Liver (tissue), 9 donors: ENCODE data around the gene TMEM176B. TPM values are rescaled to one million over a fixed set of nuclear protein-coding genes. Genes with fewer than 3 reads are reported as not detected.

Experiments used
- DNase-seq: peaks from one replicate; pipeline ENCODE4 v3.0.0-alpha.2; 2017; ENCODE audit warnings: low spot score
- H3K27ac ChIP-seq, 2 donors: one replicate each; pipeline ENCODE4 v1.7.0; 2013; ENCODE audit warnings: inconsistent platforms in 2 of 2, low read length in 2 of 2, control low read depth in 1 of 2, low read depth in 1 of 2, mild to moderate bottlenecking in 1 of 2
- H3K27me3 ChIP-seq, 4 donors: one replicate each; pipeline versions ENCODE4 v1.6.1 to v1.7.0; 2013; ENCODE audit warnings: low read length in 3 of 4, inconsistent platforms in 1 of 4, mild to moderate bottlenecking in 1 of 4, moderate library complexity in 1 of 4; ENCODE audit not compliant: control insufficient read depth in 4 of 4, insufficient read depth in 4 of 4
- H3K36me3 ChIP-seq, 4 donors: one replicate each; pipeline versions ENCODE4 v1.6.1 to v1.7.0; 2013; ENCODE audit warnings: low read length in 3 of 4, mild to moderate bottlenecking in 3 of 4, low read depth in 1 of 4, moderate library complexity in 1 of 4; ENCODE audit not compliant: control insufficient read depth in 4 of 4, insufficient read depth in 3 of 4
- H3K4me1 ChIP-seq, 4 donors: one replicate each; pipeline versions ENCODE4 v1.6.1 to v1.7.0; 2013; ENCODE audit warnings: low read length in 3 of 4, mild to moderate bottlenecking in 3 of 4, moderate library complexity in 1 of 4; ENCODE audit not compliant: control insufficient read depth in 4 of 4, insufficient read depth in 4 of 4
- H3K4me3 ChIP-seq, 3 donors: one replicate each; pipeline versions ENCODE4 v1.6.1 to v1.7.0; 2013; ENCODE audit warnings: low read length in 3 of 3, control low read depth in 1 of 3, low read depth in 1 of 3, mild to moderate bottlenecking in 1 of 3
- H3K9ac ChIP-seq, 2 donors: one replicate each; pipeline ENCODE4 v1.7.0; 2013; ENCODE audit warnings: low read length in 2 of 2, mild to moderate bottlenecking in 2 of 2, moderate library complexity in 2 of 2, control low read depth in 1 of 2, low read depth in 1 of 2
- H3K9me3 ChIP-seq, 4 donors: one replicate each; pipeline versions ENCODE4 v1.6.1 to v1.7.0; 2013; ENCODE audit warnings: low read length in 3 of 4; ENCODE audit not compliant: control insufficient read depth in 4 of 4
- EGR1 ChIP-seq, 2 donors: IDR thresholded peaks; 2 replicates each; pipeline ENCODE4 v1.6.1; 2016 to 2018; ENCODE audit warnings: antibody characterized with exemption in 2 of 2, low read depth in 2 of 2
- FOXA1 ChIP-seq: IDR thresholded peaks from 2 replicates; pipeline ENCODE4 v1.6.1; 2016; ENCODE audit warnings: antibody characterized with exemption
- FOXA2 ChIP-seq: IDR thresholded peaks from 2 replicates; pipeline ENCODE4 v1.6.1; 2016; ENCODE audit warnings: antibody characterized with exemption
- GABPA ChIP-seq, 2 donors: IDR thresholded peaks in 1 of 2; conservative IDR thresholded peaks in 1 of 2; 2 replicates each; pipeline ENCODE4 v1.6.1; 2016; ENCODE audit warnings: antibody characterized with exemption in 2 of 2, mild to moderate bottlenecking in 1 of 2, moderate library complexity in 1 of 2
- HNF4A ChIP-seq, 2 donors: conservative IDR thresholded peaks; 2 replicates each; pipeline ENCODE4 v1.6.1; 2016; ENCODE audit warnings: antibody characterized with exemption in 2 of 2, mild to moderate bottlenecking in 2 of 2
- HNF4G ChIP-seq: IDR thresholded peaks from 2 replicates; pipeline ENCODE4 v1.6.1; 2016; ENCODE audit warnings: antibody characterized with exemption
- JUND ChIP-seq, 2 donors: IDR thresholded peaks; 2 replicates each; pipeline ENCODE4 v1.6.1; 2016; ENCODE audit warnings: antibody characterized with exemption in 2 of 2
- NR2F2 ChIP-seq: IDR thresholded peaks from 2 replicates; pipeline ENCODE4 v1.6.1; 2016; ENCODE audit warnings: antibody characterized with exemption
- RAD21 ChIP-seq, 2 donors: IDR thresholded peaks; 2 replicates each; pipeline ENCODE4 v1.6.1; 2016; ENCODE audit warnings: antibody characterized with exemption in 2 of 2, mild to moderate bottlenecking in 2 of 2
- RXRA ChIP-seq, 2 donors: IDR thresholded peaks; 2 replicates each; pipeline ENCODE4 v1.6.1; 2017 to 2018; ENCODE audit warnings: antibody characterized with exemption in 2 of 2, mild to moderate bottlenecking in 1 of 2
- SP1 ChIP-seq: IDR thresholded peaks from 2 replicates; pipeline ENCODE4 v1.6.1; 2018; ENCODE audit warnings: antibody characterized with exemption, mild to moderate bottlenecking
- TAF1 ChIP-seq: conservative IDR thresholded peaks from 2 replicates; pipeline ENCODE4 v1.6.1; 2016; ENCODE audit warnings: antibody characterized with exemption, mild to moderate bottlenecking
- YY1 ChIP-seq: IDR thresholded peaks from 2 replicates; pipeline ENCODE4 v1.6.1; 2016; ENCODE audit warnings: antibody characterized with exemption, mild to moderate bottlenecking
- WGBS: extraction: QIAGEN DNeasy Blood & Tissue Kit; methylation state at CpG from one replicate; pipeline ENCODE4 v1.1.7; 2013; 5-methylcytosine and 5-hydroxymethylcytosine counted together
- polyA plus RNA-seq, 2 donors: library from polyadenylated mRNA; stranded (reverse) in 1 of 2; unstranded in 1 of 2; fragments of 200-250 nt in 1 of 2; fragments of >200 nt in 1 of 2; fragmentation: Nextera tagmentation in 1 of 2; extraction: Ambion mirVana in 1 of 2; gene quantifications; one replicate each; pipeline versions ENCODE4 v1.2.1 to v1.2.3, GENCODE V29; 2013 to 2015
- total RNA-seq, 2 donors: library from RNA; depleted of rRNA; stranded (reverse); fragments of >200 nt; gene quantifications; one replicate each; pipeline ENCODE4 v1.2.3, GENCODE V29; 2014
- TF ChIP-seq, protein P1 (sequence below): IDR thresholded peaks from 2 replicates; pipeline ENCODE4 v1.6.1; 2016; ENCODE audit warnings: antibody characterized with exemption
- TF ChIP-seq, protein P2 (sequence below): fragments of 150-350 bp; IDR thresholded peaks from 2 replicates; pipeline ENCODE4 v1.5.1; 2017; ENCODE audit warnings: improper control_type of control experiment, low read depth, low read length; ENCODE audit not compliant: missing input control
- TF ChIP-seq, protein P3 (sequence below): IDR thresholded peaks from 2 replicates; pipeline ENCODE4 v1.6.1; 2016; ENCODE audit warnings: antibody characterized with exemption
- TF ChIP-seq, protein P4 (sequence below): IDR thresholded peaks from 2 replicates; pipeline ENCODE4 v1.6.1; 2016; ENCODE audit warnings: antibody characterized with exemption
- TF ChIP-seq, protein P5 (sequence below): IDR thresholded peaks from 2 replicates; pipeline ENCODE4 v1.6.1; 2016; ENCODE audit warnings: antibody characterized with exemption, mild to moderate bottlenecking
- donor health status: healthy.
- donor health status: healthy.
- donor health status: healthy.
- donor health status: healthy.
- donor health status: healthy.

Gene TMEM176B
- total and polyA plus RNA-seq, 4 donors = 382 to 1,317 (median 999) TPM

DNA sequence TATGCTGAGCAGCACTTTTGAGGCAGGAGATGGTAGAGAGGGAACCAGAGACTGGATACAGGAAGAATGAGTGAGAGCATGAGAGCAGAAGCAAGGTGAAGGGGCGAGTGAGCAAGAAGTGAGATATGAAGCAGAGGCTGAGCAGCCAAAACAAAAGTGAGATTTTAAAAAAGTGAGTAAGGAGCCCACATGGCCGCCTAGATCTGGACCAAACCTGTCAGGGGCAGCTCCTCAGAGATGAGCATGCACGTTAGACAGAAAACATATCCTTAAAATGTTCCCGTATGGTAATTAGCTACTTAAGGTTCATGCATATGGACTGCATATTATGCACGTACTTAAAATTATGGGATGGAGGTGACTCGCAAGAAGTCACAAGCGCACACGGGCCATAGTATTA is 22.9 kb upstream of the TMEM176B start:
- H3K4me3 ChIP-seq = no peak overlapping the region
- WGBS = 93% methylated on average over 8 of the region's 8 CpGs
- DNase-seq = no peak
- H3K9me3 ChIP-seq = no peaks in the 10 kb centered on the region
- H3K9ac ChIP-seq = no peak overlapping the region
- peaks cover 8 to 38% (median 25%) of the 10 kb centered on the region in 4 donors for H3K4me1 ChIP-seq
- TF ChIP-seq FOXA1 = no peak
- TF ChIP-seq YY1 = no peak
- TF ChIP-seq RAD21 (IDR thresholded peaks at IDR 0.05) = no peak
- TF ChIP-seq, protein P1, sequence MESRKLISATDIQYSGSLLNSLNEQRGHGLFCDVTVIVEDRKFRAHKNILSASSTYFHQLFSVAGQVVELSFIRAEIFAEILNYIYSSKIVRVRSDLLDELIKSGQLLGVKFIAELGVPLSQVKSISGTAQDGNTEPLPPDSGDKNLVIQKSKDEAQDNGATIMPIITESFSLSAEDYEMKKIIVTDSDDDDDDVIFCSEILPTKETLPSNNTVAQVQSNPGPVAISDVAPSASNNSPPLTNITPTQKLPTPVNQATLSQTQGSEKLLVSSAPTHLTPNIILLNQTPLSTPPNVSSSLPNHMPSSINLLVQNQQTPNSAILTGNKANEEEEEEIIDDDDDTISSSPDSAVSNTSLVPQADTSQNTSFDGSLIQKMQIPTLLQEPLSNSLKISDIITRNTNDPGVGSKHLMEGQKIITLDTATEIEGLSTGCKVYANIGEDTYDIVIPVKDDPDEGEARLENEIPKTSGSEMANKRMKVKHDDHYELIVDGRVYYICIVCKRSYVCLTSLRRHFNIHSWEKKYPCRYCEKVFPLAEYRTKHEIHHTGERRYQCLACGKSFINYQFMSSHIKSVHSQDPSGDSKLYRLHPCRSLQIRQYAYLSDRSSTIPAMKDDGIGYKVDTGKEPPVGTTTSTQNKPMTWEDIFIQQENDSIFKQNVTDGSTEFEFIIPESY = no peak
- TF ChIP-seq, protein P2, sequence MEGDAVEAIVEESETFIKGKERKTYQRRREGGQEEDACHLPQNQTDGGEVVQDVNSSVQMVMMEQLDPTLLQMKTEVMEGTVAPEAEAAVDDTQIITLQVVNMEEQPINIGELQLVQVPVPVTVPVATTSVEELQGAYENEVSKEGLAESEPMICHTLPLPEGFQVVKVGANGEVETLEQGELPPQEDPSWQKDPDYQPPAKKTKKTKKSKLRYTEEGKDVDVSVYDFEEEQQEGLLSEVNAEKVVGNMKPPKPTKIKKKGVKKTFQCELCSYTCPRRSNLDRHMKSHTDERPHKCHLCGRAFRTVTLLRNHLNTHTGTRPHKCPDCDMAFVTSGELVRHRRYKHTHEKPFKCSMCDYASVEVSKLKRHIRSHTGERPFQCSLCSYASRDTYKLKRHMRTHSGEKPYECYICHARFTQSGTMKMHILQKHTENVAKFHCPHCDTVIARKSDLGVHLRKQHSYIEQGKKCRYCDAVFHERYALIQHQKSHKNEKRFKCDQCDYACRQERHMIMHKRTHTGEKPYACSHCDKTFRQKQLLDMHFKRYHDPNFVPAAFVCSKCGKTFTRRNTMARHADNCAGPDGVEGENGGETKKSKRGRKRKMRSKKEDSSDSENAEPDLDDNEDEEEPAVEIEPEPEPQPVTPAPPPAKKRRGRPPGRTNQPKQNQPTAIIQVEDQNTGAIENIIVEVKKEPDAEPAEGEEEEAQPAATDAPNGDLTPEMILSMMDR = no peak
- no peak for TF ChIP-seq SP1
- TF ChIP-seq, protein P3, sequence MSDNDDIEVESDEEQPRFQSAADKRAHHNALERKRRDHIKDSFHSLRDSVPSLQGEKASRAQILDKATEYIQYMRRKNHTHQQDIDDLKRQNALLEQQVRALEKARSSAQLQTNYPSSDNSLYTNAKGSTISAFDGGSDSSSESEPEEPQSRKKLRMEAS = no peak
- TF ChIP-seq GABPA (IDR thresholded peaks at IDR 0.05 in 1 of 2, conservative IDR thresholded peaks at IDR 0.05 in 1 of 2) = no peak
- TF ChIP-seq HNF4A (conservative IDR thresholded peaks at IDR 0.05) = no peak
- no peak for TF ChIP-seq HNF4G
- TF ChIP-seq NR2F2 = no peak
- TF ChIP-seq RXRA (IDR thresholded peaks at IDR 0.05) = no peak
- TF ChIP-seq JUND (IDR thresholded peaks at IDR 0.05) = no peak
- TF ChIP-seq, protein P4, sequence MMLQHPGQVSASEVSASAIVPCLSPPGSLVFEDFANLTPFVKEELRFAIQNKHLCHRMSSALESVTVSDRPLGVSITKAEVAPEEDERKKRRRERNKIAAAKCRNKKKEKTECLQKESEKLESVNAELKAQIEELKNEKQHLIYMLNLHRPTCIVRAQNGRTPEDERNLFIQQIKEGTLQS = no peak
- TF ChIP-seq EGR1 (IDR thresholded peaks at IDR 0.05; ENCODE audit: low read depth in 2 of 2) = no peak
- TF ChIP-seq FOXA2 = no peak
- TF ChIP-seq, protein P5, sequence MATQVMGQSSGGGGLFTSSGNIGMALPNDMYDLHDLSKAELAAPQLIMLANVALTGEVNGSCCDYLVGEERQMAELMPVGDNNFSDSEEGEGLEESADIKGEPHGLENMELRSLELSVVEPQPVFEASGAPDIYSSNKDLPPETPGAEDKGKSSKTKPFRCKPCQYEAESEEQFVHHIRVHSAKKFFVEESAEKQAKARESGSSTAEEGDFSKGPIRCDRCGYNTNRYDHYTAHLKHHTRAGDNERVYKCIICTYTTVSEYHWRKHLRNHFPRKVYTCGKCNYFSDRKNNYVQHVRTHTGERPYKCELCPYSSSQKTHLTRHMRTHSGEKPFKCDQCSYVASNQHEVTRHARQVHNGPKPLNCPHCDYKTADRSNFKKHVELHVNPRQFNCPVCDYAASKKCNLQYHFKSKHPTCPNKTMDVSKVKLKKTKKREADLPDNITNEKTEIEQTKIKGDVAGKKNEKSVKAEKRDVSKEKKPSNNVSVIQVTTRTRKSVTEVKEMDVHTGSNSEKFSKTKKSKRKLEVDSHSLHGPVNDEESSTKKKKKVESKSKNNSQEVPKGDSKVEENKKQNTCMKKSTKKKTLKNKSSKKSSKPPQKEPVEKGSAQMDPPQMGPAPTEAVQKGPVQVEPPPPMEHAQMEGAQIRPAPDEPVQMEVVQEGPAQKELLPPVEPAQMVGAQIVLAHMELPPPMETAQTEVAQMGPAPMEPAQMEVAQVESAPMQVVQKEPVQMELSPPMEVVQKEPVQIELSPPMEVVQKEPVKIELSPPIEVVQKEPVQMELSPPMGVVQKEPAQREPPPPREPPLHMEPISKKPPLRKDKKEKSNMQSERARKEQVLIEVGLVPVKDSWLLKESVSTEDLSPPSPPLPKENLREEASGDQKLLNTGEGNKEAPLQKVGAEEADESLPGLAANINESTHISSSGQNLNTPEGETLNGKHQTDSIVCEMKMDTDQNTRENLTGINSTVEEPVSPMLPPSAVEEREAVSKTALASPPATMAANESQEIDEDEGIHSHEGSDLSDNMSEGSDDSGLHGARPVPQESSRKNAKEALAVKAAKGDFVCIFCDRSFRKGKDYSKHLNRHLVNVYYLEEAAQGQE = no peak
- no peak for TF ChIP-seq TAF1
- H3K27ac ChIP-seq = no peak overlapping the region
- H3K27me3 ChIP-seq = no peaks in the 10 kb centered on the region
- no peaks in the 10 kb centered on the region for H3K36me3 ChIP-seq
